NCI-H2029 (cell line): ENCODE measurements around the gene LHFPL6.

ENCODE experiments used
- DNase-seq: peaks from one replicate; lab custom pipeline; 2025; lab: John Stamatoyannopoulos, UW

The LHFPL6 gene

GRCh38 chr13:39298951-39299350, 304.0 kb downstream of the LHFPL6 start:
- no peak for DNase-seq

GRCh38 chr13:39297664-39298171, 305.3 kb downstream of the LHFPL6 start:
- DNase-seq, result no peak

GRCh38 chr13:39297023-39297422, 306.0 kb downstream of the LHFPL6 start:
- no peak for DNase-seq

- DNase-seq, result no peak
Observed at GRCh38 chr13:39296193-39296592, 306.8 kb downstream of the LHFPL6 start.
